Thyroid gland (tissue), 4 donors: ENCODE measurements around the gene RABEP2. TPM values are rescaled to one million over a fixed set of nuclear protein-coding genes. Genes with fewer than 3 reads are reported as not detected.
"Not testable (repeated sequence)": the region's sequence is repeated elsewhere in the genome, so short reads cannot be mapped to it uniquely, and the experiment has no call there.

ENCODE experiments used
- DNase-seq, 2 donors: peaks; one replicate each; pipeline ENCODE4 v3.0.0-alpha.2; 2019
- H3K27ac ChIP-seq, 3 donors: fragments of 200-600 bp; sonication (generic); 1 replicate in 2 of 3; 2 replicates in 1 of 3; pipeline ENCODE4 v1.5.1; 2016 to 2019; ENCODE audit warnings: mild to moderate bottlenecking in 1 of 3, moderate library complexity in 1 of 3
- H3K27me3 ChIP-seq: fragments of 200-600 bp; sonication (generic); one replicate; pipeline ENCODE4 v1.5.1; 2019
- H3K36me3 ChIP-seq, 2 donors: fragments of 200-600 bp; sonication (generic); one replicate each; pipeline ENCODE4 v1.5.1; 2016 to 2019
- H3K4me1 ChIP-seq, 2 donors: fragments of 200-600 bp; sonication (generic); one replicate each; pipeline ENCODE4 v1.5.1; 2017 to 2019
- H3K4me3 ChIP-seq, 3 donors: fragments of 200-600 bp; sonication (generic); replicated peaks in 1 of 3; 1 replicate in 2 of 3; 2 replicates in 1 of 3; pipeline ENCODE4 v1.5.1; 2016; ENCODE audit warnings: mild to moderate bottlenecking in 1 of 3
- H3K9me3 ChIP-seq: fragments of 200-600 bp; sonication (generic); one replicate; pipeline ENCODE4 v1.5.1; 2017
- CTCF ChIP-seq, 6 experiments: fragments of 200-600 bp in 3 of 6; fragments of 450-650 bp in 3 of 6; sonication (generic) in 3 of 6; IDR thresholded peaks; one replicate each; pipeline ENCODE4 v1.5.1; 2016 to 2019; ENCODE audit warnings: antibody characterized with exemption in 6 of 6, mild to moderate bottlenecking in 2 of 6, inconsistent platforms in 1 of 6, moderate library complexity in 1 of 6
- POLR2A ChIP-seq, 2 donors: fragments of 450-650 bp; IDR thresholded peaks; one replicate each; pipeline ENCODE4 v1.6.1; 2017; ENCODE audit warnings: antibody characterized with exemption in 2 of 2, mild to moderate bottlenecking in 2 of 2, moderate library complexity in 1 of 2
- WGBS, 2 donors: methylation state at CpG; one replicate each; pipeline ENCODE4 v1.1.5; 2017; 5-methylcytosine and 5-hydroxymethylcytosine counted together
- intact Hi-C: fragments of 100-400 bp; cut with DNase I; formaldehyde crosslinking; loops from one replicate; pipeline ENCODE4 v1.15.1; 2023
- total RNA-seq, 4 donors: library from RNA; depleted of rRNA; stranded (reverse); fragments of >200 nt; gene quantifications; one replicate each; pipeline ENCODE4 v1.2.3, GENCODE V29; 2016

RABEP2 gene
- total RNA-seq, 4 donors from 2014 or later: 36.7 to 55.8 (median 41.2) TPM

DNA sequence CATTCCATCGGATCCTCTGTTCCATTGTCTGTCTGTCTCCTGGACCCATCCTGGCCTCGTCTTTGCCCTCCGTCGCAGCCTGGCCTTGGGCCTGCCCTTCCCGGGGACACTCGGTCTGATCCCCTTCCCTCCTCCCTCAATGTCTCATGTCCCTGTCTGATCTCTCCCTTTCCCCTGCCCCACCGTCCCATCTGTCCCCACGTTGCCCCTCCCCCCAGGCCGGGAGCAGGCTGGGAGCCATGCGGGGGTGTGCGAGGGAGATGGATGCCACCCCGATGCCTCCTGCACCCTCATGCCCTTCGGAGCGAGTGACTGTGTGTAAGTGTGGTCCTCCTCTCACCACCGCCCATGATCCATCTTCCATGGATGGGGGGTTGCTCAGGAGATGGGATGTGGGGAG, 52.1 kb downstream of the RABEP2 start:
- no peak for DNase-seq
- Histone ChIP-seq H3K27ac (no peak overlapping the region), H3K9me3 (no peaks in the 10 kb centered on the region), H3K27me3 (no peaks in the 10 kb centered on the region), H3K4me3 (no peak overlapping the region), H3K4me1 (no peaks in the 10 kb centered on the region), H3K36me3 (peaks cover 40 to 50% of the 10 kb centered on the region in 2 donors)
- TF ChIP-seq CTCF (IDR thresholded peaks at IDR 0.05) (no peak), POLR2A (IDR thresholded peaks at IDR 0.05) (no peak)
- WGBS, 2 donors: 88 to 91% methylated on average over 15 of the region's 15 CpGs
- intact Hi-C loops: no loop called here

DNA sequence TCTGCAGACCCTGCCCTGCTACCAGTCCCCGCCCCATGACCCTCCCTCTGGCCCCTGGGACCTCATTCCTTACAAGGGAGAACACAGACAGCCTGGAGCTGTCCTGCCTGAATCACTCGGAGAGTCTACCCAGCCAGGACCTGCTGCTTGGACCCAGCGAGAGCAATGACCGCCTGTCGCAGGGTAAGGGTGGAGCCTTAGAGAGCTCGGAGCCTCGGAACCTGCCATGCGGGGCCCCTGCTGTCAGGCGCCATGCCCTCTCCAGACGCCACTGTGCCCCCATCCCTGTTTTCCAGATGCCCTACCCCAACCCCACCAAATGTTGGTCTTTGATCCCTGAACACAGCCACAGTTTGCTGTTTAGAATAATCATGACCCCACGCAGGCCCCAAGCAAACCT, 55.8 kb downstream of the RABEP2 start:
- intact Hi-C loops: no loop called here
- no peak overlapping the region for H3K27ac ChIP-seq
- H3K4me3 ChIP-seq: no peak overlapping the region
- no peaks in the 10 kb centered on the region for H3K9me3 ChIP-seq
- H3K36me3 ChIP-seq: peaks cover 44 to 47% of the 10 kb centered on the region in 2 donors
- no peaks in the 10 kb centered on the region for H3K27me3 ChIP-seq
- TF ChIP-seq CTCF (IDR thresholded peaks at IDR 0.05) (no peak), POLR2A (IDR thresholded peaks at IDR 0.05) (no peak)
- DNase-seq: no peak
- WGBS, 2 donors: 93 to 98% methylated on average over 10 to 11 of the region's 11 CpGs
- H3K4me1 ChIP-seq: peaks cover 4 to 10% of the 10 kb centered on the region in 2 donors

- Histone ChIP-seq H3K4me1 (peaks cover 8 to 12% of the 10 kb centered on the region in 2 donors), H3K36me3 (peaks cover 36 to 44% of the 10 kb centered on the region in 2 donors)
- intact Hi-C loops, H3K9me3 ChIP-seq, H3K4me3 ChIP-seq, H3K27me3 ChIP-seq, H3K27ac ChIP-seq, DNase-seq: not testable (repeated sequence)
- WGBS, 2 donors: 91 to 92% methylated on average over 8 to 9 of the region's 9 CpGs
Observed at GRCh38 chr16:28867646-28868045, 57.4 kb downstream of the RABEP2 start.

GRCh38 chr16:28867241-28867640, 57.8 kb downstream of the RABEP2 start:
- Histone ChIP-seq H3K27ac (no peak overlapping the region), H3K27me3 (no peaks in the 10 kb centered on the region), H3K4me3 (no peak overlapping the region), H3K4me1 (peaks cover 11 to 16% of the 10 kb centered on the region in 2 donors), H3K36me3 (peaks cover 32 to 44% of the 10 kb centered on the region in 2 donors), H3K9me3 (no peaks in the 10 kb centered on the region)
- WGBS, 2 donors: 86 to 94% methylated on average over 13 of the region's 13 CpGs
- DNase-seq: no peak
- TF ChIP-seq CTCF (IDR thresholded peaks at IDR 0.05) (no peak), POLR2A (IDR thresholded peaks at IDR 0.05) (no peak)
- intact Hi-C loops: no loop called here

DNA sequence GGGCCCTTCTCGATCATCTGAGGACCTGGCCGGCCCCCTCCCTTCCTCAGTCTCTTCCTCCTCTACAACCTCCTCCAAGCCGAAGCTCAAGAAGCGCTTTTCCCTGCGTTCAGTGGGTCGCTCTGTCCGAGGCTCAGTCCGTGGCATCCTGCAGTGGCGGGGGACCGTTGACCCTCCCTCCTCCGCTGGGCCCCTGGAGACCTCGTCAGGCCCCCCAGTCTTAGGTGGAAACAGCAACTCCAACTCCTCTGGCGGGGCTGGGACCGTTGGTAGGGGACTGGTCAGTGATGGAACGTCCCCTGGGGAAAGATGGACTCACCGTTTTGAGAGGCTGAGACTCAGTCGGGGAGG, 58.6 kb downstream of the RABEP2 start:
- Histone ChIP-seq H3K27me3 (no peaks in the 10 kb centered on the region), H3K27ac (no peak overlapping the region), H3K9me3 (no peaks in the 10 kb centered on the region), H3K4me1 (peaks cover 11 to 18% of the 10 kb centered on the region in 2 donors), H3K36me3 (peaks cover 30 to 41% of the 10 kb centered on the region in 2 donors), H3K4me3 (no peak overlapping the region)
- 80 to 89% methylated on average over 17 of the region's 17 CpGs for WGBS, 2 donors
- intact Hi-C loops: no loop called here
- TF ChIP-seq POLR2A (IDR thresholded peaks at IDR 0.05) (no peak), CTCF (IDR thresholded peaks at IDR 0.05) (no peak)
- no peak for DNase-seq
